Measurements from ENCODE around the gene ANO1. TPM values are rescaled to one million over a fixed set of nuclear protein-coding genes. Genes with fewer than 3 reads are reported as not detected.

ANO1 gene
- polyA plus RNA-seq, 1 donor (not counting 4 experiments of a cell fraction or from before 2014, with no cell fraction given) = 45.2 TPM

- DNase-seq (ENCODE audit: low read depth, low spot score) (no peak), FAIRE-seq (peak; percentile 79)
- Histone ChIP-seq H3K9ac (ENCODE audit: control insufficient read depth, extremely low read depth, insufficient read depth, low read length) (peak overlapping the region; percentile 47), H4K20me1 (ENCODE audit: control insufficient read depth, extremely low read depth, insufficient read depth, low read length) (no peaks in the 10 kb centered on the region), H3K9me1 (ENCODE audit: control insufficient read depth, extremely low read depth, insufficient read depth, low read length) (no peaks in the 10 kb centered on the region), H3K79me2 (ENCODE audit: control insufficient read depth, insufficient read depth, low read length) (no peaks in the 10 kb centered on the region), H3K36me3 (ENCODE audit: control insufficient read depth in 2 of 2, extremely low read depth in 1 of 2, insufficient read depth in 2 of 2, low read length in 2 of 2) (no peaks in the 10 kb centered on the region), H2AFZ (ENCODE audit: control insufficient read depth, low read length) (peak overlapping the region; percentile 33), H3K27ac (ENCODE audit: control insufficient read depth, insufficient read depth, low read length) (peak overlapping the region; percentile 80), H3K4me2 (ENCODE audit: control insufficient read depth, extremely low read depth, insufficient read depth, low read depth, low read length) (peak overlapping the region; percentile 69), H3K27me3 (ENCODE audit: control insufficient read depth, extremely low read depth, insufficient read depth, low read length) (no peaks in the 10 kb centered on the region), H3K4me3 (ENCODE audit: control insufficient read depth in 2 of 3, extremely low read depth in 1 of 3, insufficient read depth in 2 of 3, low read depth in 1 of 3, low read length in 3 of 3) (no peak overlapping the region), H3K9me3 (ENCODE audit: control insufficient read depth, low read depth, low read length) (no peaks in the 10 kb centered on the region), H3K4me1 (ENCODE audit: control insufficient read depth, extremely low read depth, insufficient read depth, low read length) (peaks cover 29% of the 10 kb centered on the region)
- dilution Hi-C loops (cut with MboI; ENCODE audit: extremely low pct_ligation_motif_present, low sequenced_read_pairs) = no loop called here
- no peak for TF ChIP-seq EZH2 (IDR thresholded peaks at IDR 0.05; ENCODE audit: low read length)
- no peak for TF ChIP-seq CTCF (optimal IDR thresholded peaks at IDR 0.05 in 1 of 3, IDR thresholded peaks at IDR 0.05 in 1 of 3, conservative IDR thresholded peaks at IDR 0.05 in 1 of 3; ENCODE audit: extremely low read depth in 1 of 3, insufficient read depth in 2 of 3, low read length in 3 of 3)
Observed at GRCh38 chr11:70064726-70065317, 13.3 kb upstream of the ANO1 start.

DNA sequence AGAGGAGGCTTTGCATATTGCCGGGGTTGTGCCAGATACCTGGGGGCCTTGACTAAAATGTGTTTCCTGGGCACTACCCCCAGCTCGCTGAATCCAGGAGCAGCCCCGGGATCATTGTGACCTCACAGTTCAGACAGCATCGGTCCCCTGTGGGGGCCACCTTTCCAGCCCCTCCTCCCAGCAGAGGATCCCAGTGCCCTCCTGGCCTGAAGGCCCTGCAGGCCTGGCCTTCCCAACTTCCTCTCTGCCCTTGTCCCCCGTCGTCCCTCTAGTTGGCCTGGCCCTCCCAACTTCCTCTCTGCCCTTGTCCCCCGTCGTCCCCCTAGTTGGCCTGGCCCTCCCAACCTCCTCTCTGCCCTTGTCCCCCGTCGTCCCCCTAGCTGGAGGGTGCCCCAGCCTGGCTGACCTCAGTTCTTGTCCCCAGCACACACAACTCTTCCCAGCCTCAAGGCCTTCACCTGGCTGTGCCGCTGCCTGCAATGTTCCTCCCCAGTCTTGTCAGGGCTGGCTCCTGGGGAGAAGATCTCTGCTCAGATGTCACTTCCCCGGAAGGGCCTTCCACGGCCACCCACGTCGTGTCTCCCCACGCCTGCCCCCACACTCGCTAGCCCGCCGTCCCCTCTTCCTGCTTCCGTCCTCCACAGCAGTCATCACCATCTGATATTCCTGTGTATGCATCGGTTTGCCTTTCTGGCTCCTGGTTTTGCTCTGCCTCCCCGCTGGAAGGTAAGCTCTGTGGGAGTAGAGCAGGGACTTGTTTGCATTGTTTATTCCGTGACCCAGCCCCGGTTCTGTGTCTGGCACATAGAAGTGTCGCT, 12.6 kb upstream of the ANO1 start:
- Histone ChIP-seq H3K36me3 (ENCODE audit: control insufficient read depth in 2 of 2, extremely low read depth in 1 of 2, insufficient read depth in 2 of 2, low read length in 2 of 2) (no peaks in the 10 kb centered on the region), H3K4me1 (ENCODE audit: control insufficient read depth, extremely low read depth, insufficient read depth, low read length) (peaks cover 29% of the 10 kb centered on the region), H2AFZ (ENCODE audit: control insufficient read depth, low read length) (no peak overlapping the region), H3K9ac (ENCODE audit: control insufficient read depth, extremely low read depth, insufficient read depth, low read length) (no peak overlapping the region), H3K27me3 (ENCODE audit: control insufficient read depth, extremely low read depth, insufficient read depth, low read length) (no peaks in the 10 kb centered on the region), H4K20me1 (ENCODE audit: control insufficient read depth, extremely low read depth, insufficient read depth, low read length) (no peaks in the 10 kb centered on the region), H3K79me2 (ENCODE audit: control insufficient read depth, insufficient read depth, low read length) (no peaks in the 10 kb centered on the region), H3K9me1 (ENCODE audit: control insufficient read depth, extremely low read depth, insufficient read depth, low read length) (no peaks in the 10 kb centered on the region), H3K4me3 (ENCODE audit: control insufficient read depth in 2 of 3, extremely low read depth in 1 of 3, insufficient read depth in 2 of 3, low read depth in 1 of 3, low read length in 3 of 3) (no peak overlapping the region), H3K9me3 (ENCODE audit: control insufficient read depth, low read depth, low read length) (no peaks in the 10 kb centered on the region), H3K27ac (ENCODE audit: control insufficient read depth, insufficient read depth, low read length) (peak overlapping the region; percentile 80), H3K4me2 (ENCODE audit: control insufficient read depth, extremely low read depth, insufficient read depth, low read depth, low read length) (no peak overlapping the region)
- dilution Hi-C loops (cut with MboI; ENCODE audit: extremely low pct_ligation_motif_present, low sequenced_read_pairs) = no loop called here
- TF ChIP-seq EZH2 (IDR thresholded peaks at IDR 0.05; ENCODE audit: low read length) (no peak), CTCF (optimal IDR thresholded peaks at IDR 0.05 in 1 of 3, IDR thresholded peaks at IDR 0.05 in 1 of 3, conservative IDR thresholded peaks at IDR 0.05 in 1 of 3; ENCODE audit: extremely low read depth in 1 of 3, insufficient read depth in 2 of 3, low read length in 3 of 3) (no peak)
- DNase-seq (ENCODE audit: low read depth, low spot score) (no peak), FAIRE-seq (no peak)

Data from keratinocyte (primary cell).